CD4-positive, alpha-beta T cell (primary cell): ENCODE results near the gene MYO3B. TPM values are rescaled to one million over a fixed set of nuclear protein-coding genes. Genes with fewer than 3 reads are reported as not detected.

ENCODE experiments used
- ATAC-seq: fragments of 200-7000 bp; cut with Tn5 transposase; one replicate; pipeline ENCODE4 v1.10.0; 2022; ENCODE audit warnings: mild to moderate bottlenecking; ENCODE audit not compliant: poor library complexity
- CTCF ChIA-PET: fragments of 350-600 bp; sonication (Branson Sonifier 250); formaldehyde crosslinking; loops from one replicate; lab custom pipeline; 2021; ENCODE audit warnings: antibody characterized with exemption, inconsistent platforms; lab: Charles Lee
- POLR2A ChIA-PET: fragments of 350-600 bp; sonication (Branson Sonifier 250); formaldehyde crosslinking; loops from one replicate; lab custom pipeline; 2021; ENCODE audit warnings: antibody characterized with exemption, inconsistent platforms; lab: Charles Lee
- DNase-seq, 14 experiments: peaks; one replicate each; pipeline ENCODE4 v3.0.0-alpha.2; 2013 to 2020; ENCODE audit warnings: mixed read lengths in 2 of 14
- H3K27ac ChIP-seq, 2 donors: one replicate each; pipeline versions ENCODE4 v1.5.1 to v1.7.0; 2013; ENCODE audit warnings: low read length in 2 of 2, low read depth in 1 of 2, mild to moderate bottlenecking in 1 of 2
- H3K27me3 ChIP-seq, 2 experiments: 1 replicate in 1 of 2; 2 replicates in 1 of 2; pipeline versions ENCODE4 v1.6.1 to v1.7.0; 2013; ENCODE audit warnings: low read length in 2 of 2, control low read depth in 1 of 2, mild to moderate bottlenecking in 1 of 2, moderate library complexity in 1 of 2; ENCODE audit not compliant: insufficient read depth in 2 of 2, control insufficient read depth in 1 of 2
- H3K36me3 ChIP-seq: one replicate; pipeline ENCODE4 v1.6.1; 2013; ENCODE audit warnings: low read length, control low read depth; ENCODE audit not compliant: insufficient read depth
- H3K4me1 ChIP-seq: one replicate; pipeline ENCODE4 v1.6.1; 2013; ENCODE audit warnings: low read length, control low read depth; ENCODE audit not compliant: insufficient read depth
- H3K4me3 ChIP-seq: one replicate; pipeline ENCODE4 v1.5.1; 2013; ENCODE audit warnings: mild to moderate bottlenecking, low read length, moderate library complexity
- H3K9me3 ChIP-seq, 2 experiments: 1 replicate in 1 of 2; 2 replicates in 1 of 2; pipeline versions ENCODE4 v1.6.1 to v1.7.0; 2013; ENCODE audit warnings: low read length in 2 of 2, mild to moderate bottlenecking in 2 of 2, control low read depth in 1 of 2, moderate library complexity in 1 of 2; ENCODE audit not compliant: control insufficient read depth in 1 of 2, insufficient read depth in 1 of 2
- H3K27ac Mint-ChIP-seq: one replicate; pipeline ENCODE4 v1.8.0; 2020; ENCODE audit warnings: mixed read lengths
- H3K27me3 Mint-ChIP-seq: one replicate; pipeline ENCODE4 v1.8.0; 2021; ENCODE audit warnings: mixed read lengths
- H3K36me3 Mint-ChIP-seq: one replicate; pipeline ENCODE4 v1.8.0; 2021; ENCODE audit warnings: low read depth, mixed read lengths
- H3K4me1 Mint-ChIP-seq: one replicate; pipeline ENCODE4 v1.8.0; 2021; ENCODE audit warnings: low read depth, mixed read lengths
- H3K4me3 Mint-ChIP-seq: one replicate; pipeline ENCODE4 v1.8.0; 2020; ENCODE audit warnings: mild to moderate bottlenecking, mixed read lengths
- H3K9me3 Mint-ChIP-seq: one replicate; pipeline ENCODE4 v1.8.0; 2020; ENCODE audit warnings: mixed read lengths
- CTCF ChIP-seq: fragments of 200-600 bp; IDR thresholded peaks from one replicate; pipeline ENCODE4 v1.8.0; 2022; ENCODE audit warnings: antibody characterized with exemption, mild to moderate bottlenecking
- intact Hi-C, 2 experiments: fragments of 100-400 bp; cut with DNase I in 1 of 2; cut with micrococcal nuclease in 1 of 2; formaldehyde crosslinking; loops; one replicate each; pipeline versions ENCODE4 v1.15.1 to v1.9.0; 2023 to 2025; cut with DNase I, micrococcal nuclease
- total RNA-seq, 174 experiments: library from RNA in 2 of 174; stranded (reverse) in 2 of 174; gene quantifications; one replicate each; pipeline ENCODE4 v1.2.3 and lab custom pipeline; 2021 to 2026

Gene MYO3B
- total RNA-seq, 2 experiments from 2014 or later: not detected

- Mint-ChIP-seq H3K27ac (no peak overlapping the region), H3K27me3 (peaks cover 15% of the 10 kb centered on the region), H3K4me3 (no peak overlapping the region), H3K36me3 (no peaks in the 10 kb centered on the region), H3K4me1 (no peaks in the 10 kb centered on the region), H3K9me3 (no peaks in the 10 kb centered on the region)
- ChIA-PET CTCF (interaction anchor here (1.1 kb wide), 1 partner anchor 9 kb away, joined by 4 read pairs; no protein-coding TSS in a partner anchor), POLR2A (no interaction called here)
- no peaks in the 10 kb centered on the region for H3K4me1 ChIP-seq
- no peaks in the 10 kb centered on the region for H3K36me3 ChIP-seq
- no peak for ATAC-seq
- H3K27ac ChIP-seq: no peak overlapping the region
- no peak for TF ChIP-seq CTCF
- H3K27me3 ChIP-seq: peaks cover 0 to 10% of the 10 kb centered on the region in 2 experiments
- DNase-seq: no peak
- intact Hi-C loops: no loop called here
- H3K4me3 ChIP-seq: no peak overlapping the region
- H3K9me3 ChIP-seq: no peaks in the 10 kb centered on the region
These were observed 203.7 kb downstream of the MYO3B start for GRCh38 chr2:170381678-170382077.

- Histone ChIP-seq H3K36me3 (no peaks in the 10 kb centered on the region), H3K4me3 (no peak overlapping the region), H3K9me3 (no peaks in the 10 kb centered on the region), H3K27ac (no peak overlapping the region), H3K27me3 (peaks cover 8 to 9% of the 10 kb centered on the region in 2 experiments), H3K4me1 (no peaks in the 10 kb centered on the region)
- H3K4me1 Mint-ChIP-seq: no peaks in the 10 kb centered on the region
- CTCF ChIA-PET: no interaction called here
- ATAC-seq (no peak), DNase-seq (no peak)
- no peak overlapping the region for H3K4me3 Mint-ChIP-seq
- H3K27me3 Mint-ChIP-seq: peaks cover 30% of the 10 kb centered on the region
- intact Hi-C loops: no loop called here
- H3K27ac Mint-ChIP-seq: no peak overlapping the region
- POLR2A ChIA-PET: no interaction called here
- TF ChIP-seq CTCF: no peak
- H3K9me3 Mint-ChIP-seq: no peaks in the 10 kb centered on the region
- H3K36me3 Mint-ChIP-seq: no peaks in the 10 kb centered on the region
These were observed 208.6 kb downstream of the MYO3B start for GRCh38 chr2:170386554-170386953.

GRCh38 chr2:170391018-170391417 is 213.1 kb downstream of the MYO3B start:
- ATAC-seq (no peak), DNase-seq (no peak)
- no peaks in the 10 kb centered on the region for H3K9me3 ChIP-seq
- POLR2A ChIA-PET: no interaction called here
- H3K4me3 Mint-ChIP-seq: no peak overlapping the region
- no peaks in the 10 kb centered on the region for H3K4me1 Mint-ChIP-seq
- H3K27me3 Mint-ChIP-seq: peaks cover 54% of the 10 kb centered on the region
- no peak overlapping the region for H3K4me3 ChIP-seq
- no peaks in the 10 kb centered on the region for H3K9me3 Mint-ChIP-seq
- no peaks in the 10 kb centered on the region for H3K36me3 Mint-ChIP-seq
- TF ChIP-seq CTCF: no peak
- no peaks in the 10 kb centered on the region for H3K36me3 ChIP-seq
- intact Hi-C loops: no loop called here
- no peak overlapping the region for H3K27ac ChIP-seq
- CTCF ChIA-PET: interaction anchor here (1.6 kb wide), 1 partner anchor 9 kb away, joined by 4 read pairs; no protein-coding TSS in a partner anchor
- H3K27ac Mint-ChIP-seq: no peak overlapping the region
- H3K27me3 ChIP-seq: peaks cover 16 to 23% of the 10 kb centered on the region in 2 experiments
- H3K4me1 ChIP-seq: no peaks in the 10 kb centered on the region
